GM18526 (cell line): ENCODE data around the gene KSR2.

ENCODE experiments used
- POLR2A ChIP-seq: IDR thresholded peaks from 3 replicates; pipeline ENCODE4 v1.6.1; 2011; ENCODE audit not compliant: insufficient read length; ENCODE audit errors: extremely low read depth

The KSR2 gene

DNA sequence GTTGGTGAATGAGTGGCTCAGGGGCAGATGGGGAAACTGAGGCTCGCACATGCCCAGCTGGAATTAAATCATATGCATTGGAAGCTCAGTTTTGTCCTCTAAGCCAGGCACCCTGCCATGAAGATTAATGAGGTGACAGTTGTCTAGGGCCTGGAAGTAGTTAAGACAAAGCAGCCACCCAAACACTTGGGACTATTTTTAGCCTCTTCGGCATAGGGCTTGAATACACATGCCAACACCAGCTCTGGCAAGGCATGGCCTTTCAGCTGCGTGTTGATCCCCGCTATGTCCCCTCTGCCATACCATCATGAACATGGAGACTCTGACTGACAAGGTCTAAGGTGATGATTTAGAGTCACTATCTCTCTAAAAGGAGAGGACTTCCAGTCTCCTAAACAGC is 250.2 kb downstream of the KSR2 start:
- TF ChIP-seq POLR2A = no peak

DNA sequence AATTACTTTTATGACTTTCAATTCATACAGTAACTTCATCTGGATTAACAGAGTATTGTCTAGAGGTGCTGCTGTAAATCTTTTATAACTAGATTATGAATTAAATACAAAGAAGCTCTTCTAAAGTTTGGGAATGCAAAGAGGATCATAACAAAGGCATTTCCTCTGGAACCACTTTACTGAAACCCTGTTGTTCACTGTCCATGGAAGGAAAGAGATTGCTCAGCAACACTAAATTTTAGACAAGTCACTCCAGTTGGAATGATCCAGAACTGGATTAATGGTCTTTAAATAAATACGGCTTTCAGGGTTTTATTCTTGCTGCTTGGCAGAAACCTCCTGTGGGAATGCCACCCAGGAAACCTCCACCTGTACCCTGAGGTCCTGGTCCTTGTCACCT is 250.6 kb downstream of the KSR2 start:
- TF ChIP-seq POLR2A = no peak

DNA sequence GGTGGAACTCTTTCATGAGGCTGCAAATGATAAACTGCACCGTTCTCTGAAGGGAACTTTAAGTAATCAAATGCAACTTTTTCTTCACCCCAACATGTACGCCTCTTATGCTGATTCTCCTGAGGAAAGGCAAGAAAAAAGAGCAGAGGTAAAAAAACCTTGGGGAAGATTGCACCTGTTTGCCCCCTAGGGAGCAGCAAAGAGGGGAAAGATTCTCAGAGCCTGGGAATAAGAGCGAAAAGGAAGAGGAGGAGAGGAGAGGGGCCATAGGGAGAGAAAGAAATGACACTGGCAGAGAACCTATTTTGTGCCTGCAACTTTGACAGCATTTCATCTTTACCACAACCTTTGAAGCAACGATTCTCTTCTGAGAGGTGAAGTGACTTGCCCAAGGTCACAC is 254.6 kb downstream of the KSR2 start:
- no peak for TF ChIP-seq POLR2A

DNA sequence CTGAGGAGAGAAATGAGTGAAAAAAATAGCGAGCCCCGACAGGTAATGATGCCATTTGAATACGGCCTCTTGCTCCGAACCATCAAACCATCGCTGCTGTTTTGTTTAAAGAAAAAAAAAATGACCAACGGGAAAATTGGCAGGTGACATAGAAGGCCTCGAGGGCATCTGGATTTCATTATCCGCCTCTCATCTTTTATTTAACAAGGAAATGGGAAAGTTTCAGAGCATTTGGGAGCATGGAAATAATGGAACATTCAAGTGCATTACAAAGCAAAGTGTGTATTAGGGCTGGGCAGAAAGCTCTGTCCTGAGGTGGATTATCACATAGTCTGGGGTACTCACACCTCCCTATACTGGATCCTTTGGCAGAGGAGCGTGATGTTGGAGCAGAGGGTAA is 258.7 kb downstream of the KSR2 start:
- no peak for TF ChIP-seq POLR2A

DNA sequence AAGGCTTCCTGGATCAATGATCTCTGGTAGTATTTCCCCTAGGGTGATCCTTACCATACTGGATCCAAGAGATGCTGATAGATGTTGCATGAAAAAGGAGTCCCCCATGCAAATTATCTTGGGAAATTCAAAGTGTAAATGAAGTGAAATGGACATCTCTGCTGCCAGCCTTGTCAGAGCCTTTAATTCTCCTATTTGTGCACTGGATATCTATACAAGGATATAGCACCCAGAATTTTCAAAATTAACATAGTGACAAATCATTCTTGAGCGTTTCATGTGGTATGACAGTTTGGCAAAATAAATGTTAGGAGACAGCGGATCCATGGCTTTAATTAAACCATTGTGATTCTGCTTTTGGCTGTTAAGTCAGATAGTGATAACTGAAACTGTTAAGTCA is 260.9 kb downstream of the KSR2 start:
- TF ChIP-seq POLR2A = no peak

DNA sequence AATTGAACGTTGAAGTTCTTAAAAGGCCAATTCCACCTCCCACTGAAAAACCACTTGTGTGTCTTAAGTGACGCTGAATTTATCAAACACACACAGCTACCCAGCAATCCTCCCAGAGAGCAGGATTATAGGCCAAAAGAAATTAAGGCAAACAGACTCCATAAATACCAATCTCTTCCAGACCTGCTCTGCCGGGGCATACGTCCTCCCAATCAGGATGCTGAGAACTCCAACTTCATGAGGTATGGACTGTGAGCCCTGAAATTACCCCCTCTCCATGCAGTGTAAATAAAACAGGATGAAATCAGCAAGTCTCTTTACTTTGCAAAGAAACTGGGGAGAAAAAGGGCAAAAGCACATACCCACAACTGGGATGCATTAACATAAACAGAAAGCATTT is 265.2 kb downstream of the KSR2 start:
- TF ChIP-seq POLR2A = no peak

DNA sequence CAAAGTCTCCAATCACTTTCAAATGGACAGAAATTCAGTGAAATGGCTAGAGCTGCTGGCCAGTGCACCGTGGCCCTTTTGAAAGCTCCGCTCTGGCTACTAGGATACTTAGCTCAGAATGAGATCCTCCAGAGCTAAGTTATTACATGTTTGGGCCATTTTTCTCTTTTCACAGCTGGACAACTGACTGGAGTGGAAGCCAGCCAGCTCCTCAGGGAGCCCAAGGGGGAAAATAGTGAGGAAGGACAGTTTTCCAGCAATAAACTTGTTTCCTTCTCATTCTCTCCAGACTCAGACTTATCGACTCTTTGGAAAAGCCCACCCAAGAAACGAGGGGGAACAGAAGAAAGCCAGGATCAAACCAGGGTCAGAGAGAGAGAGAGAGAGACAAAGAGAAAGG is 266.0 kb downstream of the KSR2 start:
- no peak for TF ChIP-seq POLR2A

DNA sequence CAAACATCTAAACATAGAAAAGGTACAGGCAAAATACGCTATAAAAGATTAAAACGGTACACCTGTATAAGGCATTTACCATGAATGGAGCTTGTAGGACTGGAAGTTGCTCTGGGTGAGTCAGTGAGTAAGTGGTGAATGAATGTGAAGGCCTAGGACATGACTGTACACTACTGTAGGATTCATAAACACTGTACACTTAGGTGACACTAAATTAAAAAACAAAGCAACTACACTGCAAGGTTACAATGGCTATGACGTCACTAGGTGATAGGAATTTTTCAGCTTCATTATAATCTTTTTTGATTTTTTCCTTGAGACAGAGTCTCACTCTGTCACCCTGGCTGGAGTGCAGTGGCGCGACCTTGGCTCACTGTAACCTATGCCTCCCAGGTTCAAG is 269.2 kb downstream of the KSR2 start:
- TF ChIP-seq POLR2A = no peak

DNA sequence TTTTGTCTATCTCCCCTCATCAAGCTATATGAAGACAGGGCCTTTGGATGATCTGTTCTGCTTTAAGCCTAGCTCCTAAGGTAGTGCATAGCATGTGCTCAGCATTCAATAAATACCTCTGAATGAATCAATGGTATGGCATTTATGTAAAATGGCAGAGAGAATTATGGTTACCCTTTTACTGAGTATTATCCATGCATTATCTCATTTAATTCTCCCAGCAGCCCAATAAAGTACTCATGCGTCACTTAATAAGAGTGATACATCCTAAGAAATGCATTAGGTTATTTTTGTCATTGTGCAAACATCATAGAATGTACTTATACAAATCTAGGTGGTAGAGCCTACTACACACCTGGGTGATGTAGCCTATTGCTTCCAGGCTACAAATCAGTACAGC is 269.7 kb downstream of the KSR2 start:
- no peak for TF ChIP-seq POLR2A

DNA sequence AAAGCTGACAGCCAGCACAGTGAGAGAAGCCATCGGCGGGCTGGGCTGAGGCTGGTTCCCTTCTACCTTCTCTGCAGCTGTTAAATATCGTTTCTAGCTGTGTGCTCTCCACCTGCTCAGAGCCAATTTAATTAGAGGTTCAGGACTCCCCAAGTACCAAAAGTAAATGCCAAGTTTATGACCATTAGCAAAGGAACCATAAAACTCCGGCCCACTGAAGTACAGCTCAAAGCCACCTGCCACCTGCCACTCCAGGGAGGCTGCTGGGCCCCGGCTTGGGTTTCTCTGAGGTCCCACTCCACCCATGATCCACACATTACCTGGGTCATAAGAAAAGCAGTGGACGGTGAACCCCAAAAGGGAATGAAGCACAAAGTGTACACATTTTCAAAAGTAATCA is 272.8 kb downstream of the KSR2 start:
- no peak for TF ChIP-seq POLR2A

DNA sequence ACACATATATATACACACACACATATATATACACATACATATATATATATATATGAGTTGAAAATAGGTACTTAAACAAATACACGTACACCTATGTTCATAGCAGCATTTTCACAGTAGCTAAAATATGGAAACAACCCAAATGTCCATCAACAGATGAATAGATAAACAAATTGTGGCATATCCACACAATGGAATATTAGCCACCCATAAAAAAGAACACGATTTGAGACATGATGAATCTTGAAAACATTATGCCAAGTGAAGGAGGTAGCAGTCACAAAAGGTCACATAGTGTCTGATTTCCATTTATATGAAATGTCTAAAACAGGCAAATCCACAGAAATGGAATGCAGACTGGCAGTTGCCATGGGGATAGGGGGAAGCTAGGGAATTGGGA is 276.3 kb downstream of the KSR2 start:
- no peak for TF ChIP-seq POLR2A

DNA sequence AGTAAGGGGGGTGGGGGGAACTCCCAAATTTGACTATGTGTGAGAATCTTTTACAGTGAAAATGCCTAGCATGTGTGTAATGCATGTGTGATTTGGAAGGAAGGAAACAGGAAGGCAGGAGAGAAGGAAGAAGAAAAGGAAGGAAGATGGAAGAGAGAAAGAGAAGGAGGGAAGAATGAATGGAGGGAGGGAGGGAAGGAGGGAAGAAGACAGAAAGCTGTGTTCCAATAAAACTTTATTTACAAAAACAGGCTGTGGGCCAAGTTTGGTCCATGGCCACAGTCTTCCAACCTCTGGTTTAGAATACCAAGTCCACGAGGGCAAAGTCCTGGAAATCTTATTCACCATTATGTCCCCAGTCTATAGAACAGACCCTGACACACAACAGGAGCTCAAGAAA is 278.9 kb downstream of the KSR2 start:
- no peak for TF ChIP-seq POLR2A

DNA sequence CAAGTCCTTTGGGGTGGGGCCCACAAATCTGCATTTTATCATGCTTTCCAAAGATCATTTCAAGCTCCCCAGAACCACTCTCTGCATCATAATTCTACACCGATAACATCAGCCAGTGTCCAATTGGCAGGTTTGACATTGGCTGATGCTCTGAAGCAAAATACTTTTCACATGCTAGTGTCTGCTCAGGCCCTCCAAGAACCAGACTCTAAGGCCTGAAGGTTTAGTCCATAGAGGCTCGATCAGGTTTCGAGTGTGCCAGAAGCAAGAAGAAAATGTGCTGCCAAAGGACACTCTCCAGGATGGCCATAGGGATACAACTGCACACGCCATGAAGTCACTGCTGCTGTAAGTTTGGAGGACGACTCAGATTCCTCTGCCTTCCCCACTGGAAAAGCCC is 280.3 kb downstream of the KSR2 start:
- no peak for TF ChIP-seq POLR2A

DNA sequence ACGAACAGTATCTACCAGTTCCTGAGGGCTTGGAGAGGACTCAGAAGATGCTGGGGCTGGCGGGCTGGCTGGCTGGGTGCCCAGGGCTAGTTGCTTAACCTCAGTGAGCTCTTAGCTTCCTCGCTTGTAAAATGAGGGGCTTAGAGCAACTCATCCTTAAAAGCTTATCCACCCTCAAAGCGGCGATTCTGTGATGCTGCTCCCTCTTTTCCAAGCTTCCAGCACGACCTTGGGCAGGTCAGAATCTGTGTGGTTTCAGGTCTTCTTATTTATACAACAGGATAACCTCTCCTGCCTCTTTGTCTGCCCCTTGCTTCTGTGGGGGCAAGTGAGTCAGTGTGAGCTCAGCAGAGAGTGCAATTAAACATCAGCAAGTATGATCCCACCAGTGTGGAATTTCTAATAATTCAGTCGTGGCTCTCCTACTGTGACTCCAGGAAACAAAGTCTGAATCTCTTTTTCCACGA is 281.8 kb downstream of the KSR2 start:
- TF ChIP-seq POLR2A = no peak

DNA sequence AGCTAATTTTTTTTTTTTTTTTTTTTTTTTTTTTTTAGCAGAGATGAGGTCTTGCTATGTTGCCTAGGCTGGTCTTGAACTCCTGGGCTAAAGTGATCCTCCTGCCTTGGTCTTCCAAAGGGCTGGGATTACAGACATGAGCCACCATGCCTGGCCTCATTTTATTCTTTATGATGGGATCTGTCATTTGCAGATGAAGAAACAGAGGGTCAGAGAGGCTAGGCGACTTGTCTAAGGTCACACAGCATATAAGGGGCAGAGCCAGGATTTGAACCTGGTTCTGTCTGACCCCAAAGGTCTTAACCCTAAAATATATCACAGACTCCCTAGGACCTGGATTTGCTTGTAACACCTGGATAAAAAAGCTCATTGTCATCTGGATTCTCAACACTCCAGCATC is 282.6 kb downstream of the KSR2 start:
- TF ChIP-seq POLR2A = no peak

DNA sequence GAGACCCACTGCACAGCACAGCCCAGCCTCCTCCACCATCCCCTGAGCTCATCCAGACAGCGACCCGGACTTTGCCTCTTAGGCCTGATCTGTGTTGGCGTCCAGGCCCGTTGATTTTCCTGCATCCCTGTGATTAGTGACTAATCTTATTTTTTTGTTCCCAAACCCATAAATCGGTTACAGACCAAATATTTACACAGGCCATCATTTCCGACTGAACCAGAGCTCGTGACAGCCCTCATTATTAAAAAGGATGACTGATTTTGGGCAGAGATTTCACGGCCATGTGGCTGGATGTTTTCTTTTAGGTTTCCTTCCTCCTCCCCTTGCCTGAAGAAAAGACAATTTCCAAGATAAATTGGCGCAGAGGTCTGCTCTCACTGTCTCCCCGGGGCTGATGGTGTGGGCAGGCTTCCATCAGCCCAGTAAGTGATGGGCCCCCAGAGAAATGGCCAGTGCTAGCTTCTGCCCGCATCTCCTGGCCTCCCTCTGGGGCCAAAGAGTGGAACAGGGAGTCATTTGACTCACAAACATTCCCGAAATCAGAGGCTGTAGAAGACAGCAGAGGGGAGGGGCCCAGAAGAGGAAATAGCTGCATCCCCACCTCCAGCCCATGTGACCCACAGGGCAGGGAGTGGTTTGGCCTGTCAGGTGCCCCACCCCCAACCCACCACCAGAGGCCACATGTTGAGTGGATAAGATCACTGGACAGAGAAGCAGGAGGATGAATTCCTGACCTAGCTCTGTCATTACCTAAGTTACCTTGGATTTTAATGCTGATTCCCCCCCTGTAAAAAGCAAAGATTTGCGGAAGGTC is 283.5 kb downstream of the KSR2 start:
- no peak for TF ChIP-seq POLR2A

DNA sequence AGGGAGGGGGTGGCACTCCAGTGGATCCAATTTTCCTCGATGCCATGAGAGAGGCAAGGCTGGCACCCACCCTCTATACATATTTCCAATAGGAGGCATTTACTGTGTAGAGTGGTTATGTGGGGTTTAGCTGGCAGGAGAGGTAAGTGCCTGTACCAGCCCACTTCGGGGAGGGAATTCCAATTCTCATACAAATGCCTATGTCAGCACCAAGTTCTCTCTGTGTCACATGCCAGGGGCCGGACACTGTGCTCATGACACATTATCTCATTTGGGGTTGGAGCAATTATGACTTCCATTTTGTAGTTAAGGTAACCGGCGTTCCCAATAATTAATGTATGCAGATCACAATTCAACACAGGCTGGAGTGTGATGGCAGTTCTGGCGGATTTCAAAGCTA is 284.3 kb downstream of the KSR2 start:
- TF ChIP-seq POLR2A = no peak
